ENCODE data around the gene ZBTB40. TPM values are rescaled to one million over a fixed set of nuclear protein-coding genes. Genes with fewer than 3 reads are reported as not detected.

The ZBTB40 gene
- total RNA-seq, 1 donor from 2014 or later, result 8.7 TPM

DNA sequence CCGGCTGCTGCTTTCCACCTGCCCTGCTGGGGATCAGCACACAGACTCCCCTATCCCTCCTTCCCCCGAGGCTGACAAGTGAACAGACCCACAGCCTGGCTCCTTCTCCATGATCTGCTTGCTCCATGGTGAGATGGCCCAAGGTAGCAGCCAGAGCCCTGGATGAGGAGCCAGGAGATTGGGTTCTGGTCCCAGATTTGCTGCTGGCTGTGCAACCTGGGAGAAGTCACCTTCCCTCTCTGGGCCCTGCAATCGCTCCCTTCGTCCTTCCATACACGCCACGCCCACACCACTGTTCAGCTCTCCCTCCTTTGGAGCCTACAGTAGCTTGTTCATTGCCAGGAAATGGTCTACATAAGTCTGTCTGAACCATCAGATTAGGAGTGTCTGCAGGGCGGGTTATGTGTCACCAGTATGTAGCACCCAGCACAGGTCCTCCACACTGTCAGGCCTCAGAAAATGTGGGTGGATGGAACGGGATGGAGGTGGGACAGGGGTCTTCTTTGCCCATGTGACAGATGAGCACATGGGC, 102.4 kb downstream of the ZBTB40 start:
- DNase-seq (ENCODE audit: low read depth, low spot score), result no peak

DNA sequence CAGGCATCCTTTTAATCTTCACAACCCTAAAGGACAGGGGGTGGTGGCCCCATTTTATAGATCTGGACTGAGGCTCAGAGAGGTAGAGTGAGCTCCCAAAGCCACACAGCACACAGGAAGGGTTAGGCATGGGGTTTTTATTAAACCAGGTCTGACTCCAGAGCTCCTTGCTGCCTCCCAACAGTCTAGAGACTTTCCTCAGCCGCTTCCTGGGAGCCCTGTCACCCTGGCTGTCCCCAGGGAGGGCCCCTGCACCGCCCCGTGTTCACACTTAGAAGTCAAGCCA, 103.7 kb downstream of the ZBTB40 start:
- DNase-seq (ENCODE audit: low read depth, low spot score), result no peak

DNA sequence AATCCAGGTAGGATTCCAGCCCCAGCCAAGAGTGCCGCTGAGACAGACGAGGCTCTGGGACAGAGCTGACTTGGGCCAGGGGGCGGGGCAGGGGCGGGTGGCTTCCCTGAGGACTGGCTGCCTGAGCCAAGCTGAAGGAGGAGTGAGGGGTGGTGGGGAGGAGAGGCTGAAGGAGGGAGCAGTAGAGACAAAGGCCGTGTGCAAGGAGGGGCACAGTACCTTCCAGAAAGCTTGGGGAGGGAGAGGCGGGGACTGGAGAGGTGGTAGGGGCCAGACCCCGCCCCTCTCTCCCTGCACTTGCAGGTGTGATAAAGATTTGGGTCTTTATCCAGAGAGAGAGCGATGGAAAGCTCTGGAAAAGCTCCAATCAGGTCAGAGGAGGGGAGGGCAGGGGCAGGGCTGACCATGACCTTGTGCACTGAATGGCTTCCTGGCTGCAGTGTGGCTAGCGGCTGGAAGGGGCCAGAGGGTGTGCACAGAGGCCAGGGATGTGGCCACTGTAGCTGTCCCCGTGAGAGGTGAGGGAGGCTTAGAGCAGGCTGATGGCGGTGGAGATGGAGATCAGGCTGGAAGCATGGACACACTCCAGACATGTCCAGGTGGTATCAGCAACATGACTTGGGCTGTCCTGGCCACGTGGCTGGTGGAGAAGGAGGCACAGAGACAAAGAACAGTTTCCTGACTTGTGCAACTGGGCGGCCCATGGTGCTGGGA, 104.9 kb downstream of the ZBTB40 start:
- DNase-seq (ENCODE audit: low read depth, low spot score), result no peak

DNA sequence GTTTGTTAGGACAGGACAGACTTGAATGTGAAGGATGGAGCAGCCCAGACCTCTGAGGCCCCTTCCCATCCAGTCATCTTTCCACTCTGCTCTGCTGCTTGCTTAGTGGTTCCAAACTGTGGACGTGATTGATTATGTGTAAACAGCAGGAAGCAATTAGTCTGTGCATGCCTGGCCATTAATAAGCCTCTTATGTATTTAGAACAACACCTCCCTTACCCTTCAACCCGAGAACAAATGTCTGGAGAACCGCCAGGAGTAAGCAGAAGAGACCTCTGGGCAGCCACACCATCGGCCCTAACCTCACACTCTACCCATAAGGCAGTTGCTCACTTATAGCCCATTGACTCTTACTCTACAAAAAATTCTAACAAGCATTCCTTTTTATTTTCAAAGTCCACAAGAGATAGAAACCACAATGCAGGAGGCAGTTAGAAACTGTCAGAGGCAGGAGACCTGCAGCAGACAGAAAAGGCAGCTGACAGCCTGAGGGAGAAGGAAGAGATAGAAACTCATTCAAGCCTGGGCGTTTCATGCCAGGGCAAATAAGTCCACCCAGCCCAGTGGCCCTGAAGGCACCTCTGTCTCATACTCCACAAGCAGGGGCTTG, 105.8 kb downstream of the ZBTB40 start:
- no peak for DNase-seq (ENCODE audit: low read depth, low spot score)

DNA sequence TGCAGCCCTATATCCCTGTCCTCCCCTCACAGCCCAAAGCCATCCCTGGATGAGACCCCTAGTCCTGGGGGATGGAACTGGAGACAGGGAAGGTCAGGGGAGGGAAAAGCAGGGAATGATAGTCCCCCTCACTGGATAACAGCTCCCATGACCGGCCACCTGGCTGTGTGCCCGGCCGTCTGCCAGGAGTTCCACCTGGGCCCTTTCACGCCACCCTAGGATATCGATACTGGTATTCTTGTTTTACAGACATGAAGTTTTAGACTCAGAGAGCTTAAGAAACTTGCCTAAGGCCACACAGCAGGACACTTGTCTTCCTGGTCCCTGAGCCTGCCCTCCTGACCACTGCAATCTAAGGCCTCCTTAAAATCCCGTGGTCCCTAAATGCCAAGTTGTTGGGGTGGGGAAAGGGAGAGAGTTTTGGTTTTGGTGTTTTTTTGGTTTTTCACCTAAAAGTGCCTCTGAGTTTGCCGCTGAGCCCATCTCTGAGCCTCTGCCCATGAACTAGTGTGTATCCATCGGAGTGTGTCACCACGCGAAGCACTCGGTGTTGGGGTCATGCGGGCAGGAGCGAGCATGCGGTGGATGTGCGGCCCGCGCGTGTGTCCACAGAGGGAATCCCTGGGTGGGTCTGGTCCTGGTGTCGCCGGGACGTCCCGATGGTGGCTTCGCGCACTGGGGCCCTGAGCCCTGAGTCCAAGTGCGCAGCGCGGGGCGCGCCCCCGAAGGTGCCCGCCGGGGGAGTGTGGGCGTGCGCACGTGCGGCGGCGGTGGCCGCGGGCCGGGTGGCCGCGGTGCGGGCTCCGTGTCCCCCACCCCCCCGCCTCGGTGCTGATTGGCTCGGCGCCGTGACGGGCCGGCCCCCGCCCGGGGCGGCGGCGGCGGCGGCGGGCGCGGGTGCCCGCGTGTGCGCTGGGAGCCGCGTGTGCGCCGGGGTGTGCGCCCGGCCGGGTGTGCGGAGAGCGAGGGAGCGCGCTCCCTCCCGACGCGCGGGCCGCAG, 111.2 kb downstream of the ZBTB40 start, which contains the start of gene EPHA8:
Gene EPHA8 (plus strand): TSS at position 906 of the 1,000 bp plus-strand sequence. CDS start 147 bp downstream, outside the sequence.
- DNase-seq (ENCODE audit: low read depth, low spot score), result no peak

DNA sequence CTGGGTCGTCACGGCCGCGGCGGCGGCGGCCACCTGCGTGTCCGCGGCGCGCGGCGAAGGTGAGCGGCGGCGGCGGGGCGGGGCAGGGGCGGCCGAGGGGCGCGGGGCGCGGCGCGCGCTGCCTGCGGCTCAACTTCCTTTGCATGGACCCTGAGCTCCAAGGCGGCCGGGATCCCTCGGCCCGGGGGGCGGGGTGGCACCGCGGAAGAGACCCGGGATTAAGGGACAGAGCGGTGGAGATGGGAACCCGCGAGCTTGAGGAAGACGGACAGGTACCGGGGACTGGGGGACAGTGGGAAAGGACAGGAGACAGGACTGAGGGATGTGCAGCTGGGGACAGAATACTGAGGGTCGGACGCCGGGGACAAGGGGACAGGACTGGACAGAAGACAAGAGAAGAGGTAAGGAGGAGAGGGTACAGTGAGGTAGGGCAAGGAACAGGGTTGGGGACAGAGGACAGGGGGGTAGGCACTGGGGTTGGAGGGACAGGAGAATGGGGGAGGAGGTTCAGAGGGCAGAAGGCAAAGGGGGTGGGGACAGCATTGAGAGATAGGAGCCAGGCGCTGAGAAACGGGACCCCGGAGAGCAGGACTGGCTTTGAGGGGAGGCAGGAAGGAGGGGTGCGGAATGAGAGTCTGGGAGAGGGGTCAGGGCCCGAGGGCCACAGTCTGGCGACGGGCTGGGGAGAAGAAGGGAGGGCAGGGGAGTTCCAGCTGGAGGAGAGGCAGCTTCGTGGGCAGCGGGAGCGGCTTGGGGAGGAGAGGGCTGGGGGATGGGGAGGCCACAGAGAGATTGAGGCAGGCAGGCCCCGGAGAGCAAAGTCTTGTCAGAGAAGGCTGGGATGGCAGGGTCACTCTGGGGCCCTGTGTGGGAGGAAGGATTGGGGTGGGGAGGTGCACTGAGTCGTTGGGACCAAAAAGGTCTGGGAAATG, 112.3 kb downstream of the ZBTB40 start:
- DNase-seq (ENCODE audit: low read depth, low spot score), result no peak

DNA sequence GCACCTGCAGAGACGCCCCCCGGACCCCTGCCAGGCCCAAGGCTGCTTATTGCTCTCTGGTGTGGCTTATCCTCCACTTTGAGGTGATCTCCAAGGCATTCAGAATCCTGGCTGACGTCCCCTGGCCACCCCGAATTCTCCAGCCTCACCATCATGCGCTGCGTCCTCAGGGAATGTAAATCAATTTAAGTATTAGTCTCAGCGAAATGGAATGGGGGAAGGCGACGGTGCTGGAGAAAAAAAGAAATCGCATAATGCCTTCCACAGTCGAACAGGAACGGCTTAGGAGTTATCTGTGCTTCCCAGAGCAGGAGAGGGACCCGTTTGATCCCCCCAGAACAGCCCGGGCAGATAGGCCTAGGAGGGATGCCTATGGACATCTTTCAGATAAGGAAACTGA, 114.5 kb downstream of the ZBTB40 start:
- no peak for DNase-seq (ENCODE audit: low read depth, low spot score)

DNA sequence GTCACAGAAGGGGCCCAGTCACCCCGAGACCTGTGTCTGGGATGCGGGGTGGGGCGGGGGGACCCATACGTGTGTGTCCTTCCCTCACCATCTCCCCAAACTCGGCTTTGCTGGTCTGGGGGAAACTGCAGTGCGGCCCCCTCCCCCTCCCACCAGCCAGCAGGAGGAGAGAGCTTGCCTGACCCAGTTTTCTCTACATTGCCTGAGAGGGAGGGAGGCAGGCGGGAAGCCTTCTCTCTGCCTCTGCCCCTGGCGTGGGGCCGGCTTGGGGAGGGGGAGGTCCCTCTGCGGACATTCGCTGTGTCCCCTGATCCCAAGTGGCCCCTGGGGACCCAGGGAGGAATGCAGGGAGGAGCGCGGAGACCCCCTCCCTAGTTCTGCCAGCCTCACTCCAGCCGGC, 115.5 kb downstream of the ZBTB40 start:
- DNase-seq (ENCODE audit: low read depth, low spot score), result no peak

DNA sequence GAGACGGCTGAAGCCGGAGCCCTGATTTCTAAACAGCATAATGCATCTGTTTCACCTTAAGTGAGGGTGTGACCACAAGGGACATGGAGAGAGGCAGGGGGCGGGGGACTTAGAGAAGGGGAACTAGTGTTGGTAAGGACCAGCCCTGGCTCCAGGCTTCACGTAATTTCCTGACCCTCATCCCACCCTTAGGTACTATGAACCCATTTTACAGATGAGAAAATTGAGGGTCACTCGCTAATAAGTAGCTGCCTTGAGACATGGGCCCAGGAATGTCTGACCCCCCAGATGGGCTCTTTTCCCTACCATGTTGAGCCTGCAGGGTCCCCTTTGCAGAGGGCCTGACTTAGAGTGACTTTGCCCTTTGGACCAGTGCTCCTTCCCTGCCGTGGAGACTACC, 116.3 kb downstream of the ZBTB40 start:
- DNase-seq (ENCODE audit: low read depth, low spot score), result no peak

DNA sequence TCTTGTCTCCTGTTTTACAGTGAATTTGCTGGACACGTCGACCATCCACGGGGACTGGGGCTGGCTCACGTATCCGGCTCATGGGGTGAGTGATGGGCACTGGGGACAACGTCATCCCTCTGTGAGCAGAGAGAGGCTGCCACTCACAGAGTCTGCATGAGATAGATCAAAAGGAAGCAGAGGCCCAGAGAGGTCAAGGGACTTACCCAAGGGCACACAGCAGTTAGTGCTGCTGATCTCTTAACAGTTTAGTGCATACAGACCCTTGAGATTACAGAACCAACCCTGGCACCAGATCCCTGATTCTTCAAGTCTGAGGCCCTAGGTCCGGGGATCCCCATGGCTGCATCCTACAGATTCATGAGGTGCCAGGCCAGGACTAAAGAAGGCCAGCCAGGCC, 117.6 kb downstream of the ZBTB40 start:
- DNase-seq (ENCODE audit: low read depth, low spot score), result no peak

DNA sequence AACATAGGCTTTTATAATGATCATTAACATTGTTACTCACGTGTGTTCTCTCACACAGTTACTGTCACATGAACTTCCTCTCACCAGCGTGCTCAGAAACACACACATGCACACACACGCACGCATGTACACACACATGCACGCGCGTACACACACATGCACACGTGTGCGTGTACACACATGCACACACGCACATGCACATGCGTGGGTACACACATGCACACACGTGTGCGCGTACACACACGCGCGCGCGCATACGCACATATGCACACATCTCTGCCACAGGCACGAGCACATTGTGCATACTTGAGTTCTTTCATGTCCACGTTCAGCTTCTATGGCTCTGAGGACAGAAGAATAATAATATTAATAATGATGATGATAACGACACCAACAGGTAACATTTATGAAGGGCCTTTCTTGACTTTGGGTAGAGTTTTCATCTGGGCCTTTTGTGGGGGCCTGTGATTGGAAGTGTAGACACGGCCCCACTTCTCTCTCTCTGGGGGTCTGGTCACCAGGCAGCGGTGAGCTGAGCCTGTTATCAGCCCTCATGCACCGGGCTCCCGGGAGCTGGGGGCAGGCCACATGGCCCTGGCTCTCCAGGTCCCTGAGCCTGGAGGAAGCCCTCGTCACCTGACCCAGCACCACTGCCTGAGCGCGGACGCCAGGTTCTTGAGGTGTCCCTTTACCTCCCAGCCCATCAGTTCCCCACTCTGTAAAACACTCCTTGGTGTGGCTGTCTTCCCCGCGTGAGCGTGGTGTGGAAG, 118.7 kb downstream of the ZBTB40 start:
- DNase-seq (ENCODE audit: low read depth, low spot score), result no peak

DNA sequence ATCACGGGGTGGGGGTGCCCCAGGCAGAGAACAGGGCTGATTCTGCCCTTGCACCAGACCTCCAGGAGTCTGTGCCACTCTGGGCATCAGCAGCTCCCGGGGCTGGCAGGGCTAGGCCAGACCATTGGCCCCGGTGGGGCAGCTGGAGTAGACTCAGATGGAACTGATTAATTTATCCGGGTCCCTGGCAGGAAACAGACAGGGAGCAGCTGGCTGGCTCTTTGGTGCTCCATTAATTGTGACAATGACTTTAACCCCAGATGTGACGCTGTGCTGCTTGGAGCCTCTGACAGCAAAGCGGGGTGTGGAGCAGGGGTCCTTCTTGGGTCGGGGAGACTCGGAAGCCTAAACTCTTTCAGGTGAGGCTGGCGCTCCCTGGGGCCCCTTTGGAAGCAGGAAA, 121.2 kb downstream of the ZBTB40 start:
- DNase-seq (ENCODE audit: low read depth, low spot score), result no peak

DNA sequence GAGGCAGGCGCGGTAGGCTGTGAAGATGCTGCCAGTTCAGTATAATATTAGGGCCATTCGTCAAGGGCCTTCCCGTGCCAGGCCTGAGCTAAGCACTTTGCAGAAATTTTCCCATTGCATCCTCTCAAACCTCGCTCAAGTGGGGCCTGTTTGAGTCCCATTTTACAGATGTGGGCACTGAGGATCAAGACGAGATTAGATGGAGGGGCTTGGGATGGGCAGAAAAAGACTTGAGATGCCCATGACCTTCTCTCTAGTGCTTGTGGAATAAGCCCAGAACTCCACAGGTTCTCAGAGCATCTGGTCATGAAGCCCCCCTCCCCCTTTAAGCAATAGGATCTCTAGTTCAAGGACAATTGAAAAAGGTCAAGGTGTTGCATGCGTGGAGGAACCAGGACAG, 121.6 kb downstream of the ZBTB40 start:
- no peak for DNase-seq (ENCODE audit: low read depth, low spot score)

DNA sequence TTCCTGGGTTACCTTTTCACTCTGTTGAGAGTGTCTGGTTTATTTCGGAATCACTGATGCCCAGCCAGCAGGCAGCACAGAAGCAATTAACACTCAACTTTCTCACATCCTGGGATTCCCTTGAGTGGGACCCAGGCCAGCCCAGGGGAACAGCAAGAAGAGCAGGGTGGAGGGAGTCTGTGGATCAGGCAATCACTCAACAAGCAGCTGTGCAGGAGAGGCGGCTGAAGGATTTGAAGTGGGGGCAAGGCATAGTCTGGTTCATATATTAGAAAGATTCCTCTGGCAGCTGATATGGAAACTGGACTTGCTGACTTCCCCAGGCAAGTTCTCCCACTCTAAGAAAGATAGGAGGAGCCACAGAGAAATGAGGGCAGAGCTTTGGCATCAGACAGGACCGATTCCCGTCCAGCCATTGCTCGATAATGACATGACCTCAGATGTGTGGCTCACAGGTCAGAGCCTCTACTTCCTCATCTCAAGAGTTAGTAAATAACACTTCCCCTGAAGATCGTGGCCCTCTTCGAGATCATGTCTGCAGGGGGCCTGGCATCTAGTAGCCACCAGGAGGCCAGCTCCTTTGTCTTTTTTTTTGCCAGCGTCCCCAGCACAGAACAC, 124.0 kb downstream of the ZBTB40 start:
- DNase-seq (ENCODE audit: low read depth, low spot score), result no peak

DNA sequence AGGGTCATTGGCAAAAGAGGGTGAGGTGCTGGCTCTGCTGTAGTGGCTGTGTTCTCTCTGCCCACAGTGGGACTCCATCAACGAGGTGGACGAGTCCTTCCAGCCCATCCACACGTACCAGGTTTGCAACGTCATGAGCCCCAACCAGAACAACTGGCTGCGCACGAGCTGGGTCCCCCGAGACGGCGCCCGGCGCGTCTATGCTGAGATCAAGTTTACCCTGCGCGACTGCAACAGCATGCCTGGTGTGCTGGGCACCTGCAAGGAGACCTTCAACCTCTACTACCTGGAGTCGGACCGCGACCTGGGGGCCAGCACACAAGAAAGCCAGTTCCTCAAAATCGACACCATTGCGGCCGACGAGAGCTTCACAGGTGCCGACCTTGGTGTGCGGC, 124.5 kb downstream of the ZBTB40 start:
- no peak for DNase-seq (ENCODE audit: low read depth, low spot score)

DNA sequence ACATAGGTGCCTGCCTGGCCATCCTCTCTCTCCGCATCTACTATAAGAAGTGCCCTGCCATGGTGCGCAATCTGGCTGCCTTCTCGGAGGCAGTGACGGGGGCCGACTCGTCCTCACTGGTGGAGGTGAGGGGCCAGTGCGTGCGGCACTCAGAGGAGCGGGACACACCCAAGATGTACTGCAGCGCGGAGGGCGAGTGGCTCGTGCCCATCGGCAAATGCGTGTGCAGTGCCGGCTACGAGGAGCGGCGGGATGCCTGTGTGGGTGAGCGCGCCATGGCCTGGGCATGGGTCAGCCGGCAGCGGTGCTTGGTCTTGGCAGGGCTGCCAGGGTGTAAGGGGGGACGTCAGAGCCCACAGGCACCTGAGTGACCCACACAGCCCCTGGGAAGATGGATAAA, 125.0 kb downstream of the ZBTB40 start:
- DNase-seq (ENCODE audit: low read depth, low spot score), result no peak

DNA sequence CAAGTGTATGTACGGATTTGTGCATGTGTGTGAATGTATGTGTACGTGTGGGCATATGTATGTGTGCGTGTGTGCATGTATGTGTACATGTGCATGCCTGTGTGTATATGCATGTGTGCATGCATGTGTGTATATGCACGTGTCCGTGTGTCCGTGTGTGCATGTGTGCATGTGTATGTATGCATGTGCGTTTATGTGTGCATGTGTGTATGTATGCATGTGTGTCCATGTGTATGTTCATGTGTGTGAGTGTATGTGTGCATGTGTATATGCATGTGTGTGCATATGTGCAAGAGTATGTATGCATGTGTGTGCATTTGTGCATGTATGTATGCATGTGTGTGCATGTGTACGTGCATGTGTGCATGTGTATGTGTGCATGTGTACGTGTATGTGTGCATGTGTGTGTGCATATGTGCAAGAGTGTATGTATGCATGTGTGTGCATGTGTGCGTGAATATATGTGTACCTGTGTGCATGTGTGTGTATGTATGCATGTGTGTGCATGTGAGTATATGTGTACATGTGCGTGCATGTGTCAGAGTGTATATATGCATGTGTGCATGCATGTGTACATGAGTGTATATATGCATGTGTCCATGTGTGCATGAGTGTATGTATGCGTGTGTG, 127.2 kb downstream of the ZBTB40 start:
- no peak for DNase-seq (ENCODE audit: low read depth, low spot score)

DNA sequence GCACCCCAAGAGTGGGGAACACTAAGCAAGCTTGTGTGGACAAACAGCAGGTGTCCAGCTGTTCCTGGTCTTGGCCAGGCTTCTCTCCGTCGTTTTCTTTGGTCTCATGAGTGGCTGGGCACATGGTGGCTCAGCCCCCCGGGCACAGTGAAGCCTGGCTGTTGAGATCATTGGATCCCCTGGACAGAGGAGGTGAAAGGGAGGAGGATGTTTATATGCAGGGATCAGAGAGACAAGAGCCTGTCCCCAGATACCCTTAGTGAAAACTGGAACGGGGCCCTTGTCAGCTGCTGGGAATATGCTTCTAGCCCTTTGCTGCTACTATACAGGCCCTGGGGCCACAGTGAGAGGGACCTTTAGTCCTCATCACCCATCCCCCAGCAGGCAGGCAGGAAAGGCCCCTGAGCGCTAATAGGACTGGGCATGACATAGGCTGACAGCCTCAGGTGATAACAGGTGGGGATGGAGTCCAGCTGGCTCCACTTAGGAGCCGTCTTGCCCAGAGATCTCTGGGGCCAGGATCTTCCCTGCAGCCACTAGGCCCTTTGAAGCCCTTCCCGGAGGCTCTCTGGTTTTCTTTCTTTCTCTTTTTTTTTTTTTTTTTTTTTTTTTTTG, 128.0 kb downstream of the ZBTB40 start:
- no peak for DNase-seq (ENCODE audit: low read depth, low spot score)
